GM18526 (cell line): ENCODE results near the gene EVC.

Source experiments
- POLR2A ChIP-seq: IDR thresholded peaks from 3 replicates; pipeline ENCODE4 v1.6.1; 2011; ENCODE audit not compliant: insufficient read length; ENCODE audit errors: extremely low read depth

EVC gene

GRCh38 chr4:5746829-5747737 lies 36.1 kb downstream of the EVC start:
- TF ChIP-seq POLR2A, result no peak

DNA sequence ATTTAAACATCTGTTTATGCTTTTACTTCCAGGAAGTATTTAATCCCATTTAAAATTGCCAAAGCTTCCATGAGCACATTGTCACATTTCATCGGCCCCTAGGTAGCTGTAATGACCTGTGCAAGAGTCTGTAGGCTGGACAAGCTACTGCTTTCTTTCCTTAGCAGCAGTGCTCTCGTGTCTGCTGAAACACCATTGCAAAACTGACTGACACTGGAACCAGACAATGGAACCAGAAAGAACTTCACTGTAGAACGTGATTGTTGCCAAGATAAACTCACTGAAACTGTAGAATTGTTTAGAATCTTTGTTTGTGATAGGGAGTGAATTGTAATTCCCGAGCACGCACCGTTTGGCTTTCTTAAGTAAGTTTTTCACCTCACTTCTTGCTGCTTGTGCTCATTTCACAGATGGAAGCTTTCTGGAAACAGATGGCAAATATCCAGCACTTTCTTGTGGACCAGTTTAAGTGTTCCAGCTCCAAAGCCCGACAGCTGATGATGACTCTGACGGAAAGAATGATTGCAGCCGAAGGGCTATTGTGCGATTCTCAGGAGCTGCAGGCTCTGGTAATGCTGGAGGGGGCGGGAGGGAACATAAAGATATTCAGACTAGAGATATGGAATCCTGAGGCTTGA lies 36.9 kb downstream of the EVC start:
- no peak for TF ChIP-seq POLR2A

- TF ChIP-seq POLR2A, result no peak
These were observed 38.6 kb downstream of the EVC start for GRCh38 chr4:5749568-5749967.

- TF ChIP-seq POLR2A, result no peak
These were observed 39.3 kb downstream of the EVC start for GRCh38 chr4:5750052-5750945.

GRCh38 chr4:5750946-5751665 lies 40.1 kb downstream of the EVC start:
- no peak for TF ChIP-seq POLR2A

- TF ChIP-seq POLR2A, result no peak
These were observed 40.8 kb downstream of the EVC start for GRCh38 chr4:5751666-5752375.

- no peak for TF ChIP-seq POLR2A
These were observed 41.6 kb downstream of the EVC start for GRCh38 chr4:5752376-5753184.

DNA sequence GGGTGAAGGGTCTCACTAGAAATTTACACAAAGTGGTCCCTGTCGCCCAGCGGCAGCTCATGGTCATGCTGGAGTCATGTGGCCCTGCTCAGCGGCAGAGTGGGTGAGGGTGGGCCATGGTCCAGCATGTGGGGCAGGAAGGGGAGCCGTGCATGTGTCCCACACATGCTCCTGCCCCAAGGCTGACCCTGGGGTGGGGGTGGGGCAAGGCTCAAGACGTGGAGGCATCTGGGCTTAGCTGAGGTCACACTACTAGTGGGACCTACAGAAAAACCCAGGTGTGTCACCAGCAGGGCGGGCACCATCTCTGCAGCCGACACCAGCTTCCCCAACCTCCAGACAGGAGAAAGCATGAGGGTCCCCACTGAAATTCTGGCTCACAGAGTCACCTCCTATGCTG lies 42.4 kb downstream of the EVC start:
- no peak for TF ChIP-seq POLR2A

- no peak for TF ChIP-seq POLR2A
These were observed 42.9 kb downstream of the EVC start for GRCh38 chr4:5753766-5754528.

- no peak for TF ChIP-seq POLR2A
These were observed 43.5 kb downstream of the EVC start for GRCh38 chr4:5754529-5754881.

GRCh38 chr4:5755161-5755560 lies 44.2 kb downstream of the EVC start:
- no peak for TF ChIP-seq POLR2A

GRCh38 chr4:5755679-5756078 lies 44.7 kb downstream of the EVC start:
- no peak for TF ChIP-seq POLR2A

DNA sequence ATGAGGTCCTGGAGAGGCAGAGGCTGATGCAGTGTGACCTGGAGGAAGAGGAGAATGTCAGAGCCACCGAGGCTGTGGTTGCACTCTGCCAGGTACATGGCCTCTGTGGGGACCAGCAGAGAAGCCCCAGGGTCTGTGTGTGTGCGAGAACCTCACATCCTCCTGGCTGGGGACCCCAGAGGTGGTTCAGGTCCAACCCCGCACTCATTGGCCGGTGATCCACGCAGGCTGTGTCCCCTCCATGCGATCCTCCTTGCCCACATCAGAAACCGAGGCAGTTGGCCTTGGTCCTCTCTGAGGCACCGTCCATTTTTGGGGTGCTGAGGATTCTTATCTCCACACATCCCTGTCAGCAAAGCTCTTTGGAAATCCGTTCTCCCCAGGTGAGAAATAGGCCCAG lies 45.3 kb downstream of the EVC start:
- TF ChIP-seq POLR2A, result no peak

- no peak for TF ChIP-seq POLR2A
These were observed 46.1 kb downstream of the EVC start for GRCh38 chr4:5757091-5757490.
